ENCODE measurements around the gene NFASC. TPM values are rescaled to one million over a fixed set of nuclear protein-coding genes. Genes with fewer than 3 reads are reported as not detected.

Gene NFASC
- total RNA-seq, 1 donor: 36.9 TPM

- no peak for DNase-seq (ENCODE audit: insufficient read length, low spot score, missing footprints)
- Histone ChIP-seq H3K4me3 (ENCODE audit: insufficient read depth, low read length) (no peak overlapping the region), H3K9me3 (ENCODE audit: low read depth, low read length) (no peaks in the 10 kb centered on the region)
These were observed 7.6 kb upstream of the NFASC start for GRCh38 chr1:204863024-204863423.

GRCh38 chr1:204863730-204864129, 6.9 kb upstream of the NFASC start:
- DNase-seq (ENCODE audit: insufficient read length, low spot score, missing footprints): no peak
- H3K9me3 ChIP-seq (ENCODE audit: low read depth, low read length): no peaks in the 10 kb centered on the region
- peaks cover 3% of the 10 kb centered on the region for H3K4me1 ChIP-seq (ENCODE audit: insufficient read depth, low read length)
- peaks cover 38% of the 10 kb centered on the region for H3K79me2 ChIP-seq (ENCODE audit: insufficient read depth, low read length)
- no peak overlapping the region for H3K4me2 ChIP-seq (ENCODE audit: insufficient read depth, low read length)
- H2AFZ ChIP-seq (ENCODE audit: low read length): no peak overlapping the region
- peaks cover 47% of the 10 kb centered on the region for H4K20me1 ChIP-seq (ENCODE audit: insufficient read depth, low read length)
- no peak overlapping the region for H3K27ac ChIP-seq (ENCODE audit: low read depth, low read length)
- no peak overlapping the region for H3K4me3 ChIP-seq (ENCODE audit: insufficient read depth, low read length)
- H3K36me3 ChIP-seq (ENCODE audit: insufficient read depth, low read length): no peaks in the 10 kb centered on the region
- TF ChIP-seq CTCF (IDR thresholded peaks at IDR 0.05; ENCODE audit: extremely low read depth, low read depth, low read length): no peak
- H3K27me3 ChIP-seq (ENCODE audit: insufficient read depth, low read length): no peaks in the 10 kb centered on the region

More at GRCh38 chr1:204863024-204863423, 7.6 kb upstream of the NFASC start:
- Histone ChIP-seq H3K27ac (ENCODE audit: low read depth, low read length) (no peak overlapping the region), H3K4me1 (ENCODE audit: insufficient read depth, low read length) (peaks cover 3% of the 10 kb centered on the region), H3K36me3 (ENCODE audit: insufficient read depth, low read length) (no peaks in the 10 kb centered on the region), H2AFZ (ENCODE audit: low read length) (no peak overlapping the region), H4K20me1 (ENCODE audit: insufficient read depth, low read length) (peaks cover 45% of the 10 kb centered on the region), H3K27me3 (ENCODE audit: insufficient read depth, low read length) (no peaks in the 10 kb centered on the region), H3K4me2 (ENCODE audit: insufficient read depth, low read length) (no peak overlapping the region), H3K79me2 (ENCODE audit: insufficient read depth, low read length) (peaks cover 34% of the 10 kb centered on the region)
- TF ChIP-seq CTCF (IDR thresholded peaks at IDR 0.05; ENCODE audit: extremely low read depth, low read depth, low read length): no peak

- Histone ChIP-seq H3K4me3 (ENCODE audit: insufficient read depth, low read length) (no peak overlapping the region), H3K27me3 (ENCODE audit: insufficient read depth, low read length) (no peaks in the 10 kb centered on the region), H4K20me1 (ENCODE audit: insufficient read depth, low read length) (peaks cover 51% of the 10 kb centered on the region), H3K27ac (ENCODE audit: low read depth, low read length) (no peak overlapping the region), H3K79me2 (ENCODE audit: insufficient read depth, low read length) (peaks cover 47% of the 10 kb centered on the region), H3K4me2 (ENCODE audit: insufficient read depth, low read length) (no peak overlapping the region), H3K9me3 (ENCODE audit: low read depth, low read length) (no peaks in the 10 kb centered on the region), H2AFZ (ENCODE audit: low read length) (no peak overlapping the region), H3K36me3 (ENCODE audit: insufficient read depth, low read length) (no peaks in the 10 kb centered on the region), H3K4me1 (ENCODE audit: insufficient read depth, low read length) (peaks cover 3% of the 10 kb centered on the region)
- no peak for TF ChIP-seq CTCF (IDR thresholded peaks at IDR 0.05; ENCODE audit: extremely low read depth, low read depth, low read length)
- no peak for DNase-seq (ENCODE audit: insufficient read length, low spot score, missing footprints)
These were observed 4.5 kb upstream of the NFASC start for GRCh38 chr1:204866051-204866596.

- DNase-seq (ENCODE audit: insufficient read length, low spot score, missing footprints): no peak
- TF ChIP-seq CTCF (IDR thresholded peaks at IDR 0.05; ENCODE audit: extremely low read depth, low read depth, low read length): no peak
- H3K4me2 ChIP-seq (ENCODE audit: insufficient read depth, low read length): no peak overlapping the region
- H3K4me3 ChIP-seq (ENCODE audit: insufficient read depth, low read length): no peak overlapping the region
- peaks cover 12% of the 10 kb centered on the region for H3K4me1 ChIP-seq (ENCODE audit: insufficient read depth, low read length)
- peaks cover 47% of the 10 kb centered on the region for H3K79me2 ChIP-seq (ENCODE audit: insufficient read depth, low read length)
- H3K27me3 ChIP-seq (ENCODE audit: insufficient read depth, low read length): no peaks in the 10 kb centered on the region
- no peaks in the 10 kb centered on the region for H3K36me3 ChIP-seq (ENCODE audit: insufficient read depth, low read length)
- H3K27ac ChIP-seq (ENCODE audit: low read depth, low read length): no peak overlapping the region
- peaks cover 59% of the 10 kb centered on the region for H4K20me1 ChIP-seq (ENCODE audit: insufficient read depth, low read length)
- H2AFZ ChIP-seq (ENCODE audit: low read length): no peak overlapping the region
- no peaks in the 10 kb centered on the region for H3K9me3 ChIP-seq (ENCODE audit: low read depth, low read length)
These were observed 3.5 kb upstream of the NFASC start for GRCh38 chr1:204867203-204867602.

All from osteoblast (primary cell).